Osteoblast (primary cell): Measurements from ENCODE around the gene MPV17L. TPM values are rescaled to one million over a fixed set of nuclear protein-coding genes. Genes with fewer than 3 reads are reported as not detected.

ENCODE experiments used
- DNase-seq: peaks from one replicate; pipeline ENCODE4 v3.0.0; 2011; ENCODE audit warnings: low spot score, mixed read lengths; ENCODE audit not compliant: insufficient read length; ENCODE audit errors: missing footprints
- H2AFZ ChIP-seq: 2 replicates; pipeline ENCODE4 v1.6.0; 2011; ENCODE audit warnings: mild to moderate bottlenecking, low read length
- H3K27ac ChIP-seq: 2 replicates; pipeline ENCODE4 v1.5.1; 2011; ENCODE audit warnings: mild to moderate bottlenecking, low read depth, low read length, moderate library complexity
- H3K27me3 ChIP-seq: 2 replicates; pipeline ENCODE4 v1.6.0; 2012; ENCODE audit warnings: mild to moderate bottlenecking, control low read depth, inconsistent platforms, low read length, moderate library complexity; ENCODE audit not compliant: insufficient read depth
- H3K36me3 ChIP-seq: 2 replicates; pipeline ENCODE4 v1.5.1; 2011; ENCODE audit warnings: mild to moderate bottlenecking, low read length, control low read depth, moderate library complexity; ENCODE audit not compliant: insufficient read depth
- H3K4me1 ChIP-seq: 2 replicates; pipeline ENCODE4 v1.5.1; 2011; ENCODE audit warnings: mild to moderate bottlenecking, low read length, control low read depth, moderate library complexity; ENCODE audit not compliant: insufficient read depth
- H3K4me2 ChIP-seq: 2 replicates; pipeline ENCODE4 v1.6.0; 2011; ENCODE audit warnings: mild to moderate bottlenecking, low read length; ENCODE audit not compliant: insufficient read depth
- H3K4me3 ChIP-seq: fragments of 200-600 bp; sonication (generic); 3 replicates; pipeline ENCODE4 v1.5.1; 2012; ENCODE audit warnings: mild to moderate bottlenecking, low read length, inconsistent platforms; ENCODE audit not compliant: insufficient read depth
- H3K79me2 ChIP-seq: 2 replicates; pipeline ENCODE4 v1.6.0; 2012; ENCODE audit warnings: mild to moderate bottlenecking, low read length, control low read depth, inconsistent platforms; ENCODE audit not compliant: insufficient read depth
- H3K9me3 ChIP-seq: 2 replicates; pipeline ENCODE4 v1.5.1; 2011; ENCODE audit warnings: low read depth, low read length, control low read depth
- H4K20me1 ChIP-seq: 2 replicates; pipeline ENCODE4 v1.6.0; 2012; ENCODE audit warnings: mild to moderate bottlenecking, low read length, control low read depth; ENCODE audit not compliant: insufficient read depth
- total RNA-seq: library from RNA; depleted of rRNA; stranded (reverse); fragments of >200 nt; gene quantifications from 2 replicates; pipeline ENCODE4 v1.2.3, GENCODE V29; 2012
- TF ChIP-seq, protein P1 (sequence below): IDR thresholded peaks from 2 replicates; pipeline ENCODE4 v1.5.1; 2011; ENCODE audit warnings: mild to moderate bottlenecking, low read depth, low read length, moderate library complexity; ENCODE audit errors: extremely low read depth

The MPV17L gene
- total RNA-seq, 1 donor = 0.36 TPM

DNA sequence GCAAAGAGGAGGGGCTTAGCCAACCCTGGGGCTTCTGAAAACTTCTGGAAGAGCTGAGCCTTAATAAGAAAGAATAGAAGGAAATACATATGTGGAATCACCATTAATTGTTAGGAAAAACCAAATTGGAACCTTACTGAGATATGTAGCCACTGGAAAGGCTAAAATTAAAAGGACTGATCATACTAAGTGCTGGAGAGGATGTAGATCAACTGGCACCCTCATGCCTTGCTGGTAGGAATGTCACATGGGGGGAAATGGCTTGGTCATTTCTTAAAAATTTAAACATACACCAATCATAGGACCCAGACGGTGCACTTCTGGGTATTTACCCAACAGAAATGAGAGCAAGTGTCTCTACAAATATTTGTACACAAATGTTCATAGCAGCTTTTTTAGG is 49.9 kb downstream of the MPV17L start:
- peaks cover 6% of the 10 kb centered on the region for H3K36me3 ChIP-seq

DNA sequence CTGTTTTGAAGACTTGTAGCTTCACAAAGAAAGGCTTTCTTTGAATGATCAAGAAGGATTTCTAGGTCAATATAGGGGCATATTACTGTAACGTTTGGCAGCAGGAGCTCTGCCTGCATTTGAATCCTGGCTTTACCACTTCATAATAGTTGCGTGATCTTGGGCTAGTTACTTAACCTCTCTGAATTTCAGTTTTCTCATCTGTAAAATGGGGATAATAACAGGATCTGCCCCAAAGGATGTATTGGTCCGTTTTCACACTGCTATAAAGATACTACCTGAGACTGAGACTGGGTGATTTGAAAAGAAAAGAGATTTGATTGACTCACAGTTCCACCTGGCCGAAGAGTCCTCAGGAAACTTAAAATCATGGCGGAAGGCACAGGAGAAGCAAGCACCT is 51.3 kb downstream of the MPV17L start:
- DNase-seq = peak; percentile 36
- H3K79me2 ChIP-seq = peaks cover 60% of the 10 kb centered on the region

More for the DNA sequence above, 49.9 kb downstream of the MPV17L start:
- Histone ChIP-seq H3K27ac (no peak overlapping the region), H3K4me3 (no peak overlapping the region), H3K27me3 (no peaks in the 10 kb centered on the region), H3K4me2 (no peak overlapping the region), H3K79me2 (peaks cover 67% of the 10 kb centered on the region), H4K20me1 (peaks cover 21% of the 10 kb centered on the region), H3K4me1 (peaks cover 19% of the 10 kb centered on the region), H2AFZ (no peak overlapping the region), H3K9me3 (no peaks in the 10 kb centered on the region)
- no peak for DNase-seq
- TF ChIP-seq, protein P1, sequence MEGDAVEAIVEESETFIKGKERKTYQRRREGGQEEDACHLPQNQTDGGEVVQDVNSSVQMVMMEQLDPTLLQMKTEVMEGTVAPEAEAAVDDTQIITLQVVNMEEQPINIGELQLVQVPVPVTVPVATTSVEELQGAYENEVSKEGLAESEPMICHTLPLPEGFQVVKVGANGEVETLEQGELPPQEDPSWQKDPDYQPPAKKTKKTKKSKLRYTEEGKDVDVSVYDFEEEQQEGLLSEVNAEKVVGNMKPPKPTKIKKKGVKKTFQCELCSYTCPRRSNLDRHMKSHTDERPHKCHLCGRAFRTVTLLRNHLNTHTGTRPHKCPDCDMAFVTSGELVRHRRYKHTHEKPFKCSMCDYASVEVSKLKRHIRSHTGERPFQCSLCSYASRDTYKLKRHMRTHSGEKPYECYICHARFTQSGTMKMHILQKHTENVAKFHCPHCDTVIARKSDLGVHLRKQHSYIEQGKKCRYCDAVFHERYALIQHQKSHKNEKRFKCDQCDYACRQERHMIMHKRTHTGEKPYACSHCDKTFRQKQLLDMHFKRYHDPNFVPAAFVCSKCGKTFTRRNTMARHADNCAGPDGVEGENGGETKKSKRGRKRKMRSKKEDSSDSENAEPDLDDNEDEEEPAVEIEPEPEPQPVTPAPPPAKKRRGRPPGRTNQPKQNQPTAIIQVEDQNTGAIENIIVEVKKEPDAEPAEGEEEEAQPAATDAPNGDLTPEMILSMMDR = no peak

DNA sequence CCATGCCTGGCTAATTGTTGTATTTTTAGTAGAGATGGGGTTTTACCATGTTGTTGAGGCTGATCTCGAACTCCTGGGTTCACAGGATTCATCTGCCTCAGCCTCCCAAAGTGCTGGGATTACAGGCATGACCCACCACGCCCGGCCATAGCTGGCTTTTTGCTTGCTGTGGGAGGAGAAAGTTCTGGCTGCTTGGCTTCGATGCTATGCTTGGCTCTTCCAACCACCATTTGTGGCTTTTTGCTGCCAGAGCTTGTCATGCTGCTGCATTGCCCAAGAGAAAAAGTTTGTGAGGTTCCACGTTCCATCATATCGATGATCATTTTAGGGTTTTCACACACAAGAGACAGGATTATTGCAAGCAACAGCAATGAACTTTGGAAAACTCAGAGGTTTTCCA is 55.1 kb downstream of the MPV17L start:
- Histone ChIP-seq H3K4me2 (peak overlapping the region; percentile 36), H3K9me3 (no peaks in the 10 kb centered on the region), H3K27ac (no peak overlapping the region), H3K27me3 (no peaks in the 10 kb centered on the region), H3K4me3 (no peak overlapping the region), H3K79me2 (peaks cover 45% of the 10 kb centered on the region), H4K20me1 (peaks cover 40% of the 10 kb centered on the region), H2AFZ (no peak overlapping the region), H3K36me3 (peaks cover 6% of the 10 kb centered on the region), H3K4me1 (peaks cover 3% of the 10 kb centered on the region)
- DNase-seq = peak; percentile 23
- TF ChIP-seq, protein P1 = no peak

More for the DNA sequence above, 51.3 kb downstream of the MPV17L start:
- no peaks in the 10 kb centered on the region for H3K9me3 ChIP-seq
- H3K27ac ChIP-seq = no peak overlapping the region
- no peak overlapping the region for H2AFZ ChIP-seq
- no peak overlapping the region for H3K4me3 ChIP-seq
- no peaks in the 10 kb centered on the region for H3K27me3 ChIP-seq
- no peak overlapping the region for H3K4me2 ChIP-seq
- H4K20me1 ChIP-seq = peaks cover 24% of the 10 kb centered on the region
- TF ChIP-seq, protein P1 = no peak
- peaks cover 9% of the 10 kb centered on the region for H3K4me1 ChIP-seq
- H3K36me3 ChIP-seq = peaks cover 6% of the 10 kb centered on the region

DNA sequence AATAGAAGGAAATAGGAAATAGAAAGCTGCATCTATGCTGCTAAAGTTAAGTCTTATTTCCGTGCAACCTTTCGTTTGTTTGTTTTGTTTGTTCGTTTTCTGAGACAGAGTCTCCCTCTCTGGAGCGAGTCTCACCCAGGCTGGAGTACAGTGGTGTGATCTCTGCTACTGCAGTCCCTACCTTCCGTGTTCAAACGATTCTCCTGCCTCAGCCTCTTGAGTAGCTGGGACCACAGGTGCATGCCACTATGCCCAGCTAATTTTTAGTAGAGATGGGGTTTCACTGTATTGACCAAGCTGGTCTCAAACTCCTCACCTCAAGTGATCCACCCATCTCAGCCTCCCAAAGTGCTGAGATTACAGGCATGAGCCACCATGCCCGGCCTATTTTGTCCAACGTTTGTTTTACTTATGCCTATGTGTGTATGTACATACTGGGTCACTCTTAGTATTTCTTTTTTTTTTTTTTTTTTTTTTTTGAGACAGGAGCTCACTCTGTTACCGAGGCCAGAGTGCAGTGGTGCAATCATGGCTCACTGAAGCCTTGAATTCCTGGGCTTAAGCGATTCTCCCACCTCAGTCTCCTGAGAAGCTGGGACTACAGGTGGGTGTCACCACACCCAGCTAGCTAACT is 55.7 kb downstream of the MPV17L start:
- Histone ChIP-seq H3K27me3 (no peaks in the 10 kb centered on the region), H3K9me3 (no peaks in the 10 kb centered on the region), H3K79me2 (peaks cover 45% of the 10 kb centered on the region), H2AFZ (no peak overlapping the region), H3K4me2 (peak overlapping the region; percentile 36), H3K4me3 (no peak overlapping the region), H3K4me1 (peaks cover 3% of the 10 kb centered on the region), H3K36me3 (peaks cover 6% of the 10 kb centered on the region), H3K27ac (no peak overlapping the region), H4K20me1 (peaks cover 40% of the 10 kb centered on the region)
- TF ChIP-seq, protein P1 = no peak
- DNase-seq = no peak
